22Rv1 (cell line): Measurements from ENCODE around the gene ROR1.

ENCODE experiments used
- CTCF ChIP-seq: fragments of 450-650 bp; IDR thresholded peaks from 2 replicates; pipeline ENCODE4 v1.5.1; 2017; ENCODE audit warnings: mild to moderate bottlenecking
- ZFX ChIP-seq: fragments of 450-650 bp; IDR thresholded peaks from 2 replicates; pipeline ENCODE4 v1.6.1; 2017; ENCODE audit warnings: antibody characterized with exemption, borderline replicate concordance

GRCh38 chr1:63885899-63886298 lies 112.1 kb downstream of the ROR1 start:
- TF ChIP-seq CTCF: no peak
- TF ChIP-seq ZFX: no peak
